Esophagus muscularis mucosa (tissue), 3 donors: ENCODE data around the gene EFTUD2.

Source experiments
- CTCF ChIP-seq, 3 experiments: fragments of 200-600 bp in 2 of 3; fragments of 450-650 bp in 1 of 3; sonication (generic) in 2 of 3; IDR thresholded peaks; one replicate each; pipeline ENCODE4 v1.5.1; 2017 to 2019; ENCODE audit warnings: antibody characterized with exemption in 3 of 3, mild to moderate bottlenecking in 2 of 3, moderate library complexity in 1 of 3
- POLR2A ChIP-seq: fragments of 450-650 bp; IDR thresholded peaks from one replicate; pipeline ENCODE4 v1.6.1; 2017; ENCODE audit warnings: antibody characterized with exemption, moderate library complexity, mild to moderate bottlenecking, low read depth

GRCh38 chr17:44847586-44847985 is 51.7 kb downstream of the EFTUD2 start, which contains the start of gene HIGD1B:
- TF ChIP-seq CTCF (IDR thresholded peaks at IDR 0.05) = no peak
- no peak for TF ChIP-seq POLR2A
